Measurements from ENCODE around the gene PPP3CB.
"Not testable (repeated sequence)": the region's sequence is repeated elsewhere in the genome, so short reads cannot be mapped to it uniquely, and the experiment has no call there.

PPP3CB gene

DNA sequence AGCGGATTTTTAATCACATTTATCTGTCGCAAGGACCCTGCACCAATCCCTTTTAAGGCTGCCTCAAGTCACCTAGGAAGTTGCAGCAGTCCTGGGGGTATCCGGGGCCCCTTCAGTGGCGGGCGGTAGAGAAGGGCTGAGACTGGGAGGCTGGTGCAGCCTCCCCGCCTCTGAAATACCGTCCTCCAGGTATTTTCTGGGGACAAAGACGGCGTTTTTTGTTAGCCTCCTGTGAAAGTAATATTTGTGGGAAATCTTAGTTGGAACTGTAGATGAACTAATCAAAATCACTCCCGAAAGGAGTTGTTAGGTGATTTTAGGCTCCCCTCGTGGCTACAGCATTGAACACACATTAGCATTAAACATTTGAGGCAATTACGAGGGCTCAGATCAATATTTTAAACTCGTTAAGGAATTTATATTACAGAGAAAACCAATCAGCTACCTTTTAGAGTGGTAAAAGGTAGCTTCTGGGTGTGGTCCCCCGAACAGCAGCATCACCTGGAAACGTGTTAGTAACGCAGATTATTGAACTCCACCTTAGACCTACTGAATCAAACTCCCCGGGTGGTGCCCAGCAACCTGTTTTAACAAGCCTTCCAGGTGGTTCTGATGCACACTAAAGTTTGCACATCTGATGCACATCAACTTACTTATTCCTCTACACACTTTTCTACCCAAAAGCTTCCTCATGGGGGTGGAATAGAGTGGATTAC is 81.4 kb downstream of the PPP3CB start:
- DNase-seq (ENCODE audit: low read depth in 2 of 2), result no peak

DNA sequence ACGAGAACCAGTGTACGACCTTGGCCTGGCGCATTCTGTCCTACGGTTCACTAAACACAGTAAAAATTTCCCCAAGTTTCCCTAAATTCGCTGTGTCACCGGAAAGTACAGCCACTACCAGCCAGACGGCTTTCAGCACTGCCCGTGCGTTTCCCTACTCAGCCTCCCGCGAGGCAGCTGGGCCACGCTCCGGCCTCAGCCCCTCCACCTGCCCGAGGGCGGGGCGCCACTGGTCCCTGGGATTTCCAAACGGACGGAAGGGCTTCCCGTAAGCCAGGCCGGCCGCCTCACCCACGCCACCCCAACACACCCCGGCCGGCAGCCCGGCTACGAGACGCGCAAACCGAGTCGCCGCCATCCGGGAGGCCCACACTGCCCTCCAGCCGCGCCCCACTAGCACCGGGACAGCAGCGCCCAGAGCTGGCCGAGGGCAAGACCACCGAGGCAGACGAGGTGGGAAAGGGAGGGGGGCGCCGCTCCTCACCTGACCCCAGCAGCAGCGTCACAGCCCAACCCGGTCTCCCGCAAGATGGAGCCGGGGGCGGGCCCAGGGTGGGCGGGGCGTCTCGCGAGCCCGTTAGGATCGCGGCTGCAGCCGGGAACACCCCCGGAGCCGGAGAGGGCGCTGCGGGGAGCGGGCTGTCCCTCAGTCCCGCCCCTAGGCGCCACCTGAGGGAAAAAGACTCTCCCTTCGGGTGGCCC is 82.1 kb downstream of the PPP3CB start, which contains the start of gene ANXA7:
Gene ANXA7, minus strand, starts transcription at position 531 of the 702 bp plus-strand sequence. CDS start 13,202 bp downstream, outside the sequence.
- DNase-seq (ENCODE audit: low read depth in 2 of 2), result peak; percentile 87 to 88

DNA sequence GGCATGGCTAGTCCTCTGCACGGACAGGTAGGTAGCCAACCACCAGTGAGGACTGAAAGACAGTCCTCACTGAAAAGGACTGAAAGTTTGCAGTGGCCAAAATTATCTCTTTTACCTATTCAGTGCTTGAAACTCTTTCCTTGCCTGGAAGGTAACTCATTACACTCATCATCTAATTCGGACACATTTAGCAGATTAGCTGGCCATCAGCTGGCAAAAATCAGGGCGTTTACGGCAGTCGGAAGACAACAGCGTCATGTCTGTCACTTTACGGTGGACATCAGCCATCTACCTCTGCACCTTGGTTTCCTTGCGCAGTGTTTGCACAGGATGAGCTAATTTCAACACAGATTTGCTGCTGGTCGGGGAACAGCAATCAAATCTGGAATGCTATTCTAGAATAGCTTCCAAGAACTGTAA is 82.7 kb downstream of the PPP3CB start:
- DNase-seq (ENCODE audit: low read depth in 2 of 2), result no peak

DNA sequence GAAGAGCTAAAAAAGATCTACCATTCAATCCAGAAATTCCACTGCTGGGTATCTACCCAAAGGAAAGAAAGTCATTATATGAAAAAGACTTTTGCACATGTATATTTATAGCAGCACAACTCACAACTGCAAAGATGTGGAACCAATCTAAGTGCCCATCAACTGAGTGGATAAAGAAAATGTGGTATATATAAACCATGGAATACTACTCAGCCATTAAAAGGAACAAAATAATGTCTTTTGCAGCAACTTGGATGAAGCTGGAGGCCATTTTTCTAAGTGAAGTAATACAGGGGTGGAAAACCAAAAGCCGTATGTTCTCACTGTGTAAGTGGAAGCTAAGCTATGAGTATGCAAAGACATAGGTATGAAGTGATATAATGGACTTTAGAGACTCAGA is 84.9 kb downstream of the PPP3CB start:
- no peak for DNase-seq (ENCODE audit: low read depth in 2 of 2)

DNA sequence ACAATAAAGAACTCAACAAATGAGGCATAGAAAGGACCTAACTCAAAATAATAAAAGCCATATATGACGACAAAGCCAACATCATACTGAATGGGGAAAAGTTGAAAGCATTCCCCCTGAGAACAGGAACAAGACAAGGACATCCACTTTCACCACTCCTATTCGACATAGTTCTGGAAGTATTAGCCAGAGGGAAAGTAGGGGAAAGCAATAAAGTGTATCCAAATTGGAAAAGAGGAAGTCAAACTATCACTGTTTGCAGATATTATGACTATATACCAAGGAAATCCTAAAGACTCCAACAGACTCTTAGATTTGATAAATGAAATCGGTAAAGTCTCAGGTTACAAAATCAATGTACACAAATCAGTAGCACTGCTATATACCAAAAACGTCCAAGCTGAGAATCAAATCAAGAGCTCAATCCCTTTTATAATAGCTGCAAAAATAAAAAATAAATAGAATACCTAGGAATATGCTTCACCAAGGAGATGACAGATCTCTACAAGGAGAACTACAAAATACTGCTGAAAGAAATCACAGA is 86.8 kb downstream of the PPP3CB start:
- no peak for DNase-seq (ENCODE audit: low read depth in 2 of 2)

DNA sequence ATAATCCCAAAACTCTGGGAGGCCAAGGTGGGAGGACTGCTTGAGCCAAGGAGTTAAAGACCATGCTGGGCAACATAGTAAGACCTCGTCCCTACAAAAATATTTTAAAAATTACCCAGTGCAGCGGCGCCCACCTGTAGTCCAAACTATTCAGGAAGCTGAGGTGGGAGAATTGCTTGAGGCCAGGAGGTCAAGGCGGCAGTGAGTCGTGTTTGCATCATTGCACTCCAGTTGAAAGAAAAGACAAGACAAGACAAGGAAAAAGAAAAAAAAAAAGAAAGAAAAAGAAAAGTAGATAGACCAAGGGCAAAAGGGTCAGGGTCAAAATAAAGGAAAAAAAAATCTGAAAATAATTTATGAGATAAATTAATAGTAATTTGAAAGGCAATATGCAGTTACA is 87.8 kb downstream of the PPP3CB start:
- no peak for DNase-seq (ENCODE audit: low read depth in 2 of 2)

DNA sequence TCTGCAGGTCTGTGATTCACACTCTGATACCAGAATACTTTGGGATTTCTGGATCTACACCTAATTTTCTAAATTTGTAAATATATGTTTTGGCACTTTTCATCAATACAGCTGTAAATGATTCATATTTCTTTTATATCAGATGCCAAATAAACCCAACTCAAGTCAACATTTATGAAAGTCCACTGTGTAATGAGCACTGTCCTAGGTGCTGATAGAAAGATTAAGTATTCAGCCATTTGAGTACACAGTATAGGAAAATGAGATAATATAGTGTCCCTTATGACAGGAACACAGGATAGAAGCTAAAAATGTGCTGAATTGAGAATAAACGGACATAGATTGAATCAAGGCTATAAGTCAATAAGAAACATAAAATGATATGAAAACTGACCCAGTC is 88.3 kb downstream of the PPP3CB start:
- no peak for DNase-seq (ENCODE audit: low read depth in 2 of 2)

DNA sequence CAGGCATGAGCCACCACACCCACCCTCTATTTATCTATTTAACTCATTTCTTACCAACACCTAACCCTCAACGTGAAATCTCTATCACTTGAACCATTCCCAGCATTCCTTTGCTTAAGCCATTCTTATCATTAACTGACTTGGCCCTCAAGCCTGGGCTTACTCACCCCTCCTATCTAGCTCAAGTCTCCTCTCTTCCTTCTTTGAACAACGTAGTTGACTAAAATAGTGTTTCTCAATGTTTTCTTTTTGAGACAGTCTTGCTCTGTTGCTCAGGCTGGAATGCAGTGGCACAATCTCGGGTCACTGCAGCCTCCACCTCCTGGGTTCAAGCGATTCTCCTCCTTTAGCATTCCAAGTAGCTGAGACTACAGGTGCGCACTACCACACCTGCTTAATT is 89.0 kb downstream of the PPP3CB start:
- no peak for DNase-seq (ENCODE audit: low read depth in 2 of 2)

DNA sequence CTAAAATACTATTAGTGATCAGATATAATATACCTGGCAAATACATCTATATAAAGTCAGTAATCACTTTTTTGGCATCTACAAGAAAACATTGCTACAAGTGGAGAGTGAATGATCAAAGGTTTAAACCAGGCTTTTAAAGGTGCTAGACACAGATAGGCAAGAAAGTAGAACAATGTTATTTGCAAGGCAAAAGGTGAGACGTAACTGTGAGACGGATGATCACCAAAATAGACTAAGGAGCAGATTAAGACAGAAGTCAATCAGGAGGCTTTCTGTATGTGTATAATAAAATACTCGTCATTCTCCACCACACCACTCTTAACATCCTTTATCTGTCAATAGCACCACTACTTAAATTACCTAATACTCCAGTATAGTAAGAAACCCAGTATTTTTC is 90.3 kb downstream of the PPP3CB start:
- no peak for DNase-seq (ENCODE audit: low read depth in 2 of 2)

DNA sequence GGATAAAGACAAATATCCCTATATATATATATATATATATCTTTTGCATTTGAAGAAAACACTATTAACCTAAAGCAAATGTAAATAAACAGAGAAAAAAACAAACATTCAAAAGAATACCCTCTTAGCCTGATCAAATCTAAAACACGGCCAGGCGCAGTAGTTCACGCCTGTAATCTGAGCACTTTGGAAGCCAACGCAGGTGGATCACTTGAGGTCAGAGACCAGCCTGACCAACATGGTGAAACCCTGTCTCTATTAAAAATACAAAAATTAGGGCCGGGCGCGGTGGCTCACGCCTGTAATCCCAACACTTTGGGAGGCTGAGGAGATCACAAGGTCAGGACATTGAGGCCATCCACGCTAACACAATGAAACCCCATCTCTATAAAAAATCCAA is 91.1 kb downstream of the PPP3CB start:
- no peak for DNase-seq (ENCODE audit: low read depth in 2 of 2)

DNA sequence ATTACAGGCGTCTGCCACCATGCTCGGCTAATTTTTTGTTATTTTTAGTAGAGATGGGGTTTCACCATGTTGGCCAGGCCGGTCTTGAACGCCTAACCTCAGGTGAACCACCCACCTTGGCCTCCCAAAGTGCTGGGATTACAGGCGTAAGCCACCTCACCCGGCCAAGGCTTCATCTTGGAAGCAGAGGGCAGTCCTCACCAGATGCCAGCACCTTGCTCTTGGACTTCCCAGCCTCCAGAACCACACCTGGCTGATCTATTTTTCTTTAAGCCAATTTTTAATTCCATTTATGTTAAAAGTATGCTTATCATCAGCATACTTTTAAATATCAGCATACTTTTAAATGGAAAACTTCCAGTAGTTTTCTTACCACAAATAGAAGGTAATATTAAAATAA is 94.2 kb downstream of the PPP3CB start:
- DNase-seq (ENCODE audit: low read depth in 2 of 2), result no peak

DNA sequence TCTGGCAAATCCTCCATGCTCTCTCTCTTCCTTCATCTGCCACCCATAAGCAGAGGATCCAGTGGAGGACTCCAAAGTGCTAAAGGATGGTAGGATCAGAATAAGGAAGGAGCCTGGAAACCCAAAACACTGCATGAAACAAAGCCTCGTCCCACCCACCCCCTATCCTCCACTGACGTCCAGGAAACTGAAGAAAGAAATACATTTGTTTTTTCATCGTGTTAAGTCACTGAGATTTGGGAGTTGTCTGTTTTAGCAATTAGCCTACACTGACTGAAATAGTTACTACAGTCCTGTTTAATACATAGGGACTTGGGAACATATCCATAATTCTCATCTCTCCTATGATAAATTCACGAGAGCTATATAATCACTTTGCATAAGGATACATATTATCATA is 96.8 kb downstream of the PPP3CB start:
- DNase-seq (ENCODE audit: low read depth in 2 of 2), result no peak

DNA sequence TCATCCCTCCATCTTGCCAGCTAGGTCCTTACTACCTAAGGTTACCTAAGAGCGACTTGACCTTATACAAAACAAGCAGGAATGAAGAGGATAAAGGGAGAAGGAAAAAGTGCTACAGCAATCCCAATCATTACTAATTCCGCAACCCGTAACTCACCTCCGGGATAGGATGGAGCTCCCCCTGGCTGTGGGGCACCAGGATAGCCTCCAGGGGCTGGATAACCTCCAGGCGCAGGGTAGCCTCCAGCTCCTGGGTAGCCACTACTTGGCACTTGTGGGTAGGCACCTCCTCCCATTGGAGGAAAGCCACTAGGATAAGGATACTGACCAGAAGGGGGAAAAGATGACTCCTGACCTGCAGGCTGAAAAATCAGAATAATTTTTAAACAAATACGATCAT is 97.8 kb downstream of the PPP3CB start:
- DNase-seq (ENCODE audit: low read depth in 2 of 2), result no peak

DNA sequence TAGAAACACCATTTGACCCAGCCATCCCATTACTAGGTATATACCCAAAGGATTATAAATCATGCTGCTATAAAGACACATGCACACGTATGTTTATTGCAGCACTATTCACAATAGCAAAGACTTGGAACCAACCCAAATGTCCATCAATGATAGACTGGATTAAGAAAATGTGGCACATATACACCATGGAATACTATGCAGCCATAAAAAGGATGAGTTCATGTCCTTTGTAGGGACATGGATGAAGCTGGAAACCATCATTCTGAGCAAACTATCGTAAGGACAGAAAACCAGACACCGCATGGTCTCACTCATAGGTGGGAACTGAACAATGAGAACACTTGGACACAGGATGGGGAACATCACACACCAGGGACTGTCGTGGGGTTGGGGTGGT is 101.5 kb downstream of the PPP3CB start:
- DNase-seq (ENCODE audit: low read depth in 2 of 2), result not testable (repeated sequence)

DNA sequence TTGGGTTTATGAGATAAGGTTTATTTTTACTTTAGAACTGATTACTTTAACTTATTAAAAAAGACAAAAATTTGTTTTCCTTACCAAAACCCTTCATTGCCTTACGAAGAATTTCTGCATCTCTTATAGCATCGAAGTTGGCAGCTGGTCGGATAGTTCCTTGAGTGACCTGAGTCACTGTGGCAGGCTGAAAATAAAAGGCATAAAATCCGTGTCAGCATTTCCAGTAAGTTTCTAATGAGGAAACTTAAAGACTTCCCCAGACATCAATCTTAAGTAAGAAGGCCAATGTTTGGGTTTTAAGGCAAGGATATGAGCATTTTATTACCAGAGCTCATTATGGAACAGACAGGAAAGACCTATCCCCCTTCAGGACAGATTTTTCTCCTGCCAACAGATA is 107.6 kb downstream of the PPP3CB start:
- DNase-seq (ENCODE audit: low read depth in 2 of 2), result no peak

DNA sequence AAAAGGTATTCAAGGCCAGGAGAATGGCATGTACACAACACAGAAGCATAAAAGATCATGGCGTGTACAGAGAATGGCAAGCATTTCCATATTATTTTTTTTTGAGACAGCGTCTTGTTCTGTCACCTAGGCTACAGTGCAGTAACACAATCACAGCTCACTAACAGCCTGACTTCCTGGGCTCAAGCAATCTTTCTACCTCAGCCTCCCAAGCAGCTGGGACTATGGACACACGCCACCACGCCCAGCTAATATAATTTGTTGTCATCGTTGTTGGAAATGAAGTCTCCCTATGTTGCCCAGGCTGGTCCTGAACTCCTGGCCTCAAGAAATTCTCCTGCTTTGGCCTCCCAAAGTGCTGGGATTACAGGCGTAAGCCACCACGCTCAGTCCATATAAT is 109.2 kb downstream of the PPP3CB start:
- DNase-seq (ENCODE audit: low read depth in 2 of 2), result no peak

All from stimulated activated CD8-positive, alpha-beta memory T cell treated with anti-CD3 and anti-CD28 coated beads, Interleukin-2, amount 100 ng/mL, for 1 hour (primary cell).